Calu3 (cell line): ENCODE measurements around the gene CGRRF1. TPM values are rescaled to one million over a fixed set of nuclear protein-coding genes. Genes with fewer than 3 reads are reported as not detected.

Experiments used
- Bru-seq: library from RNA; stranded (reverse); fragments of 400-500 nt; gene quantifications from one replicate; lab custom pipeline; 2021; lab: Mats Ljungman, UMichigan
- BruChase-seq, 2 experiments: library from RNA; stranded (reverse); fragments of 400-500 nt; gene quantifications; one replicate each; lab custom pipeline; 2021; lab: Mats Ljungman, UMichigan
- BruUV-seq: library from RNA; stranded (reverse); fragments of 400-500 nt; replicated peaks from 2 replicates; lab custom pipeline; 2021; lab: Mats Ljungman, UMichigan
- CTCF ChIA-PET: fragments of 300-600 bp; sonication (Branson Sonifier 250); formaldehyde crosslinking; loops from one replicate; lab custom pipeline; 2022; ENCODE audit warnings: antibody characterized with exemption; lab: Charles Lee
- DNase-seq: peaks from one replicate; pipeline ENCODE4 v3.0.0; 2022
- H3K27ac Mint-ChIP-seq: one replicate; pipeline ENCODE4 v1.8.0; 2022; ENCODE audit warnings: mixed read lengths; ENCODE audit not compliant: unreplicated experiment
- H3K27me3 Mint-ChIP-seq: one replicate; pipeline ENCODE4 v1.8.0; 2022; ENCODE audit warnings: mixed read lengths; ENCODE audit not compliant: unreplicated experiment
- H3K36me3 Mint-ChIP-seq: one replicate; pipeline ENCODE4 v1.8.0; 2022; ENCODE audit warnings: mild to moderate bottlenecking, moderate library complexity, mixed read lengths; ENCODE audit not compliant: insufficient read depth, unreplicated experiment
- H3K4me1 Mint-ChIP-seq: one replicate; pipeline ENCODE4 v1.8.0; 2022; ENCODE audit warnings: mild to moderate bottlenecking, low read depth, mixed read lengths; ENCODE audit not compliant: unreplicated experiment
- H3K4me3 Mint-ChIP-seq: one replicate; pipeline ENCODE4 v1.8.0; 2022; ENCODE audit warnings: mild to moderate bottlenecking, low read depth, moderate library complexity, mixed read lengths; ENCODE audit not compliant: unreplicated experiment
- H3K9me3 Mint-ChIP-seq: one replicate; pipeline ENCODE4 v1.8.0; 2022; ENCODE audit warnings: low read depth, mixed read lengths; ENCODE audit not compliant: unreplicated experiment
- CTCF ChIP-seq: fragments of 200-600 bp; IDR thresholded peaks from one replicate; pipeline ENCODE4 v1.8.0; 2022; ENCODE audit warnings: antibody characterized with exemption; ENCODE audit not compliant: unreplicated experiment
- intact Hi-C: fragments of 100-400 bp; cut with micrococcal nuclease; formaldehyde crosslinking; loops from one replicate; pipeline ENCODE4 v1.10.0; 2022; ENCODE audit not compliant: unreplicated experiment
- long read RNA-seq: library from polyadenylated mRNA; stranded (forward); transcript quantifications from one replicate; pipeline ENCODE4 v2.0.0, GENCODE V29; 2022
- total RNA-seq: library from RNA; stranded (reverse); gene quantifications from 2 replicates; pipeline ENCODE4 v1.2.3, GENCODE V29; 2022

The CGRRF1 gene
- total RNA-seq (8.6 and 12.4 TPM in 2 replicates), Bru-seq, nascent RNA (percentile 67 among the genes with signal in this experiment), BruChase-seq, experiment 1, labeled RNA remaining after a 6-hour chase (percentile 48 among the genes with signal in this experiment), BruChase-seq, experiment 2, labeled RNA remaining after a 2-hour chase (percentile 53 among the genes with signal in this experiment)
- long read RNA-seq, transcript CGRRF1-201 (6 exons, 2,057 nt): major isoform, 14 of 20 reads
- long read RNA-seq, partial matches to known transcripts: 0 of 20 reads
- long read RNA-seq, other reads (novel, unspliced or antisense): 4 of 20 reads

GRCh38 chr14:54509546-54510501, at the start of gene CGRRF1:
CGRRF1 (plus strand) TSS chr14:54509906; CDS start chr14:54509960, 54 bp downstream.
- CTCF ChIA-PET: interaction anchor here (0.6 to 1.5 kb wide), 10 partner anchors 15 to 374 kb away, joined by 3 to 9 read pairs (median 4); partner anchors contain the start of genes CDKN3, GMFB and SAMD4A
- H3K4me1 Mint-ChIP-seq: peaks cover 18% of the 10 kb centered on the region
- peaks cover 13% of the 10 kb centered on the region for H3K36me3 Mint-ChIP-seq
- H3K4me3 Mint-ChIP-seq: peak within 1 kb of the TSS; percentile 98
- H3K9me3 Mint-ChIP-seq: no peaks in the 10 kb centered on the region
- intact Hi-C loops: loop anchor here (5.0 kb wide), 1 partner anchor 262 kb away; no protein-coding TSS in a partner anchor
- peak; percentile 65 for TF ChIP-seq CTCF
- peak; percentile 99 for DNase-seq
- H3K27ac Mint-ChIP-seq: peak within 1 kb of the TSS; percentile 52
- H3K27me3 Mint-ChIP-seq: no peaks in the 10 kb centered on the region
- BruUV-seq: no TSS peak

GRCh38 chr14:54462048-54462447, 47.7 kb upstream of the CGRRF1 start:
- H3K4me1 Mint-ChIP-seq: no peaks in the 10 kb centered on the region
- peaks cover 2% of the 10 kb centered on the region for H3K9me3 Mint-ChIP-seq
- TF ChIP-seq CTCF: no peak
- H3K27me3 Mint-ChIP-seq: peaks cover 13% of the 10 kb centered on the region
- DNase-seq: no peak
- H3K4me3 Mint-ChIP-seq: no peak overlapping the region
- no TSS peak for BruUV-seq
- intact Hi-C loops: no loop called here
- H3K36me3 Mint-ChIP-seq: no peaks in the 10 kb centered on the region
- H3K27ac Mint-ChIP-seq: no peak overlapping the region
- CTCF ChIA-PET: no interaction called here

GRCh38 chr14:54465654-54466053, 44.1 kb upstream of the CGRRF1 start:
- peaks cover 8% of the 10 kb centered on the region for H3K9me3 Mint-ChIP-seq
- no peak overlapping the region for H3K4me3 Mint-ChIP-seq
- intact Hi-C loops: no loop called here
- peaks cover 13% of the 10 kb centered on the region for H3K4me1 Mint-ChIP-seq
- H3K27me3 Mint-ChIP-seq: peaks cover 13% of the 10 kb centered on the region
- TF ChIP-seq CTCF: no peak
- H3K27ac Mint-ChIP-seq: no peak overlapping the region
- DNase-seq: no peak
- no peaks in the 10 kb centered on the region for H3K36me3 Mint-ChIP-seq
- CTCF ChIA-PET: no interaction called here
- BruUV-seq: no TSS peak

- TF ChIP-seq CTCF: no peak
- Mint-ChIP-seq H3K9me3 (peaks cover 8% of the 10 kb centered on the region), H3K27me3 (peaks cover 12% of the 10 kb centered on the region), H3K4me1 (peaks cover 20% of the 10 kb centered on the region), H3K4me3 (no peak overlapping the region), H3K27ac (no peak overlapping the region), H3K36me3 (no peaks in the 10 kb centered on the region)
- intact Hi-C loops: no loop called here
- CTCF ChIA-PET: no interaction called here
- BruUV-seq: no TSS peak
- no peak for DNase-seq
These were observed 42.4 kb upstream of the CGRRF1 start for GRCh38 chr14:54467280-54467679.
